NB4 (cell line): ENCODE results near the gene LSM5.

Experiments used
- CTCF ChIP-seq: IDR thresholded peaks from one replicate; pipeline ENCODE4 v1.5.1; 2012; ENCODE audit warnings: low read depth, low read length
- MAX ChIP-seq: IDR thresholded peaks from 2 replicates; pipeline ENCODE4 v1.6.1; 2011; ENCODE audit warnings: low read depth, low read length
- MYC ChIP-seq: IDR thresholded peaks from 2 replicates; pipeline ENCODE4 v1.6.1; 2011; ENCODE audit warnings: low read depth, low read length
- POLR2A ChIP-seq: IDR thresholded peaks from 2 replicates; pipeline ENCODE4 v1.6.1; 2011; ENCODE audit warnings: mild to moderate bottlenecking; ENCODE audit not compliant: insufficient read length; ENCODE audit errors: extremely low read depth

- TF ChIP-seq CTCF (no peak), POLR2A (peak; percentile 70), MAX (peak; percentile 79), MYC (peak; percentile 70; the same call in 1 of the 2 replicates)
Measured at GRCh38 chr7:32490127-32490796, at the start of gene LSM5.
